OCI-LY1 (cell line): ENCODE data around the gene OCIAD2.

Experiments
- CTCF ChIP-seq: fragments of 200-600 bp; sonication (generic), shearing (Covaris generic); IDR thresholded peaks from 2 replicates; pipeline ENCODE4 v1.5.1; 2017; ENCODE audit warnings: mild to moderate bottlenecking, antibody characterized with exemption, low read length, moderate library complexity, mixed read lengths
- EZH2 ChIP-seq: fragments of 200-600 bp; sonication (generic), shearing (Covaris generic); IDR thresholded peaks from 2 replicates; pipeline ENCODE4 v1.8.0; 2017; ENCODE audit warnings: borderline replicate concordance, mixed run types, mild to moderate bottlenecking, antibody characterized with exemption, low read length, moderate library complexity, mixed read lengths

- TF ChIP-seq CTCF: no peak
- no peak for TF ChIP-seq EZH2
Measured at GRCh38 chr4:48904541-48905142, 1.9 kb downstream of the OCIAD2 start.
